ENCODE data around the gene PFDN2.

Gene PFDN2

GRCh38 chr1:161099090-161099802 lies 18.6 kb downstream of the PFDN2 start:
- DNase-seq: no peak

- DNase-seq: peak; percentile 56
These were observed 19.4 kb downstream of the PFDN2 start, which contains the start of gene KLHDC9 for GRCh38 chr1:161098210-161099068. TSS of gene KLHDC9 (plus strand) at chr1:161098361. CDS start at chr1:161098536, 175 bp downstream.

GRCh38 chr1:161096530-161096929 lies 21.3 kb downstream of the PFDN2 start:
- no peak for DNase-seq

- DNase-seq: no peak
These were observed 21.8 kb downstream of the PFDN2 start for GRCh38 chr1:161096015-161096414.

- DNase-seq: no peak
These were observed 22.6 kb downstream of the PFDN2 start for GRCh38 chr1:161095230-161095629.

GRCh38 chr1:161094481-161094880 lies 23.4 kb downstream of the PFDN2 start:
- no peak for DNase-seq

GRCh38 chr1:161092621-161093028 lies 25.2 kb downstream of the PFDN2 start:
- DNase-seq: no peak

- DNase-seq: no peak
These were observed 25.9 kb downstream of the PFDN2 start for GRCh38 chr1:161091796-161092507.

GRCh38 chr1:161091093-161091492 lies 26.7 kb downstream of the PFDN2 start:
- DNase-seq: no peak

GRCh38 chr1:161090617-161091016 lies 27.2 kb downstream of the PFDN2 start:
- no peak for DNase-seq

GRCh38 chr1:161089938-161090337 lies 27.9 kb downstream of the PFDN2 start:
- DNase-seq: no peak

- no peak for DNase-seq
These were observed 28.4 kb downstream of the PFDN2 start, which contains the start of gene NECTIN4 for GRCh38 chr1:161089251-161089924. TSS of gene NECTIN4 (minus strand) at chr1:161089558. CDS start at chr1:161089296, 262 bp downstream.

- DNase-seq: no peak
These were observed 29.2 kb downstream of the PFDN2 start for GRCh38 chr1:161088587-161089110.

- DNase-seq: no peak
These were observed 31.4 kb downstream of the PFDN2 start for GRCh38 chr1:161086457-161086856.

GRCh38 chr1:161085165-161085564 lies 32.7 kb downstream of the PFDN2 start:
- DNase-seq: no peak

GRCh38 chr1:161084597-161084988 lies 33.2 kb downstream of the PFDN2 start:
- DNase-seq: no peak

GRCh38 chr1:161083748-161084596 lies 33.9 kb downstream of the PFDN2 start:
- no peak for DNase-seq

GRCh38 chr1:161082996-161083747 lies 34.7 kb downstream of the PFDN2 start:
- DNase-seq: no peak

GRCh38 chr1:161082483-161082882 lies 35.4 kb downstream of the PFDN2 start:
- no peak for DNase-seq

GRCh38 chr1:161081519-161081918 lies 36.3 kb downstream of the PFDN2 start:
- DNase-seq: no peak
